Dedifferentiated amniotic fluid mesenchymal stem cell (primary cell): ENCODE data around the gene NAA60.

ENCODE experiments used
- DNase-seq: peaks from one replicate; pipeline ENCODE4 v3.0.0-alpha.2; 2016; ENCODE audit errors: extremely low spot score

The NAA60 gene

DNA sequence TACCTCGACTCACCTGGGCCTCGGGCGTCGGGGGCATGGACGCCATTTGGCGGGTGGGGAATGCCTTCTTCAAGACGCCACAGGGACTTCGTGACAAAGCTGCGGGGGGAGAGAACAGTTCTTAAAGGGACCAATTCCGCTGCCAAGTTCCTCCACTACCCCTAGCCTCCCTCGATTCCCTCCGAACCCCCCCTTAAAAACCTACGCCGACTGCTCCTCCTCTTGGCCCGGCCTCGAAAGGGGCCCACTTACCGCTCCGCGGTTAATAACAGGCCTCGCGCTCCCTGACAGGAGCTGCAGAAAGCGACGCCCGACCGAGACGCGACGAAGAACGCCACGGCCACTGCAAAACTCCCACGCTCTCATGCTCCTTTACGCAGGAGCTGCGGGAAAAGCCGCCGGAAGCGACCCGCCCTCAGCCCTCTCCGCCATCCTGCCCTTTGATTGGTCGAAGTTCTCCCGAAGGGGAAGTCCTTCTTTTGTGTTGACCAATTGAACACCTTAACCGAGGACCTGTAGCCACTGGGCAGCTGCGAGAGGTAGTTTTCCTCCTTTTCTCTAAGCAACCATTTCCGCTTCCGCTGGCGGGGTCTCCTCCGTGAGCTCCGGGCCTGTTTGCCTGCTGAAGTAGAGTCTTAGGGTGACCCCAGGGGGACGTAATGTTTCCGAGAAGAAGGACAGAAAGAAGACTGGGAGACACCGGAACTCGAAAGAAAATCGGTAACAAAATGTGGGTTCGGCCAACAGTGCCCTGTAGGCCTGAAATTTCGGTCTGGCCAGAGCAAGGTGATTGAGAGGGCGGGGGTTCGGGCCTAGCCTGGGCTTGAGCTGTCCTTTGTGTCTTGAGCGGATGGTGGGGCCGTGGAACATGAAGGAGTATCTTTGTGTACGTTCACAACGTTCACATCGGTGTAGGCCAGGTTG lies at the start of gene NAA60, which contains the start of gene ZNF597:
TSS of gene NAA60 (plus strand) at position 573 of the 924 bp plus-strand sequence. CDS start 32,548 bp downstream, outside the sequence.
TSS of gene ZNF597 (minus strand) at position 397 of the 924 bp plus-strand sequence. CDS start at position 46, 351 bp downstream.
- peak; percentile 90 for DNase-seq

GRCh38 chr16:3400446-3400778 lies 43.1 kb upstream of the NAA60 start:
- no peak for DNase-seq

DNA sequence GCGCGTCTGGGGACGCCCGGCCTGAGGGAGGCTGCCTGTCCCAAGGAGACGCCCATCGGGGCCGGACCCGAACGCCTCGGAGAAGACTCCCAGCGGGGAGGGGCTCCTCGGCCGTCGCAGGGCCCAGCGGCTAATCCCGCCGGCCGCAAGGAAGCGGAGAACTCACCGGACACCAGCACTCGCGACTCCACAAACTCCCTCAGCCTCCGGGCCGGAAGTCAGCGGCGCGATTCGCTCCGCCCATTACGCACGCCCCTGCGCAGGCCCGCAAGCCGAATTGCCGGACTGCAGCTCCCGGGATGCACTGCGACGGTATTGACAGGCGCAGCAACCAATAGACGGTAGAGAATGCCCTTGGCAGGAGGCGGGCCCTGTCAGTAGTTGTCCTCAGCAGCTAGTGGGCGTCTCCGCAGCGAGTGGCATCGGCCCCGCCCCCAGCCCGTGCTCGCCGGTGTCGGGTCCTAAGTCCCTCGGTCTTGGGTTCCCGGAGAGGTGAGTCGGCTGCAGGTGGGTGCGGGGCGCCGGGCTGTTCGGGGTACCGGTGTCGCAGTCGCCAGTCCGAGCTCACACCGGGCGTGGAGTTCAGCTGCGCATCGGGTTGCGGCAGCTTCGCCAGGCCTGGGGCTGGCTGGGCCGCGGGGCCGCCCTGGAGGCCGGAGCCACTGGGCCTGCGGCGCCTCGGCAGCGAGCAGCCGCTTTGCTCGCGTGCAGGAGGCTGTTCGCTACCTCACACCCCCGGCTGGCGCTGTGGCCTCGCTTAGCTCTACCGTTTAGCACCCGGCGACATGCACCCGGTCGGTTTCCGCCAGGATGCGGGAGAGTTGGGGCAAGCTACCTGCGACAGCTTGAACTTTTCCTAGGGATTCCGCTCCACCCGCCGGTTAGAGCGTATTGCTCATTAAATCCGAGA lies 42.4 kb upstream of the NAA60 start, which contains the start of the genes ZNF174 and ZSCAN32:
TSS of gene ZNF174 (plus strand) at position 437 of the 910 bp plus-strand sequence. CDS start 790 bp downstream, outside the sequence.
TSS of gene ZSCAN32 (minus strand) at position 226 of the 910 bp plus-strand sequence. CDS start 3,447 bp downstream, outside the sequence.
- peak; percentile 99 for DNase-seq

DNA sequence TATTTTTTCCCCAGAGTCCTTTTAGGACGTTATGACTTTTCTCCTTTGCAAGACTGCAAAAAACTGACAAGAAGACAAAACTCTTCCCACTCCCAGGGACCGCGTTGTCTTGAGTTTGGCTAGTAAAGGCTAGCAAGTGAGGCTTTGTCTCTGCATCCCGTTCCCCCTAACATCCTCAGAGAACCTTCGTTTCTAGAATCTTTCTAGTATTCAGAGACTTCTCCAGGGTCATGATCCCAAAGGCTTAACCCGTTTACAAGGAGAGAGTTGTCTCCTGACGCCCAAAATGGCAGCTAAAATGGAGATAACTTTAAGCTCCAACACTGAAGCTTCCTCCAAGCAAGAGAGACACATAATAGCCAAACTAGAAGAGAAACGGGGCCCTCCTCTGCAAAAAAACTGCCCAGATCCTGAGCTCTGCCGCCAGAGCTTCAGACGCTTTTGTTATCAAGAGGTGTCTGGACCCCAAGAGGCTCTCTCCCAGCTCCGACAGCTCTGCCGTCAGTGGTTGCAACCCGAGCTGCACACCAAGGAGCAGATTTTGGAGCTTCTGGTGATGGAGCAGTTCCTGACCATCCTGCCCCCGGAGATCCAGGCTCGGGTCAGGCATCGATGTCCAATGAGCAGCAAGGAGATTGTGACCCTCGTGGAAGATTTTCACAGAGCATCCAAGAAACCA lies 41.6 kb upstream of the NAA60 start:
- DNase-seq = no peak

DNA sequence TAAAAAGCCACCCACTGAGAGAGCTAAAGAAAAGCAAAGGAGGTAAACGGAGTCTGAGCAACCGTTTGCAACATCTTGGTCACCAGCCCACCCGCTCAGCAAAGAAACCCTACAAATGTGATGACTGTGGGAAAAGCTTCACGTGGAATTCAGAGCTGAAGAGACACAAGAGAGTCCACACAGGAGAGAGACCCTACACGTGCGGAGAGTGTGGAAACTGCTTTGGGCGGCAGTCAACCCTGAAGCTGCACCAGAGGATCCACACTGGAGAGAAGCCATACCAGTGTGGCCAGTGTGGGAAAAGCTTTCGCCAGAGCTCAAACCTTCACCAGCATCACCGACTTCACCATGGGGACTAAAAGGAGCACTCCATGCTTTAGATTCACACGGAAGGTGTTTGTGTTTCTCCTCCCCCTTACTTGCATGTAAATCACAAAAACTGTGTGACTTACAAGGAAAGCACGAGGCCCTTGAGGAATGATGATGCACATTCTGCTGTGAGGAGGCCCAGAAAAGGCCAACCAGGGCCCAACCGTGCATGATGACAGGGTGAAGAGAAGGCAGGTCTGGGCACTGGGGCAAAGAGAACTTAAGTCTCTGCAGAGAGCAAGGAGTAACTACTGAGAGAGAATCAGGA lies 34.8 kb upstream of the NAA60 start:
- DNase-seq = no peak

- DNase-seq = no peak
Observed at GRCh38 chr16:3413730-3414379, 29.6 kb upstream of the NAA60 start.

- DNase-seq = no peak
Observed at GRCh38 chr16:3431779-3432219, 11.7 kb upstream of the NAA60 start.

DNA sequence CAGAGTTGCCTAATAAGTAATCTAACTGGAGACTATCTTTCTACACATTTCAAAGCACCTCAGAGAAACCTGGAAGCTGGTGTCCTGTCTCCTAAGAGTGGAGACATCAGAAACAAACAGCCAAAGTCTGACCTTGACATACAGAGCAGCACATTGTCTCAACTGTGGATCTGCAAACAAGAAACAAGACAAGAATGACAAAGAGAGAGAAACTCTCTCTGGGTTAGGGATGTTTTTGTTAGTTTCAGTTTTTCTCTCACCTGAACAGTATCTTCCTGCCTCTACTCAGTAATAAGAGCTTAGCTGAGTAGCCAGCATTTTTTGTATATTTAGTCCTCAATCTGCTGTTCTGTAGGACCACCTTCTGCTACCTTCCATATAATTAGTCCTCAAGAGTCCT lies 9.1 kb upstream of the NAA60 start:
- no peak for DNase-seq

GRCh38 chr16:3439637-3440036 lies 3.8 kb upstream of the NAA60 start:
- DNase-seq = no peak

DNA sequence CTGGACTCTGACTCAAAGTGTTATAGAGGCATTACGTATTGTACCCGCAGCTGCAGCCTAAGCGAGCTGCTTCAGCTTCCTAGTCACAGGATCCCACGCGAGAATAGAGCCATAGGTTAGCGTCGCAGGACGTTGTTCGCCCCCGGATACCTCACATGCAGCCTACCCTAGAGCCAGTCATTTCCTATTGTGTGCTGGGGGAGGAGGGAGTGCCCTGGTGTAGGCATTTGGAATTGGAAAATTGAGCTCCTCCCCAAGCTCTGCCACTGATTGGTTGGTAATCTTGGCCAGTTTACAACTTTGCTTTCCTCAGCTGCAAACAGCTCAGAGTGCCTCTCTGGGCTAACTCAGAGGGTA lies 530 bp downstream of the NAA60 start:
- peak; percentile 68 for DNase-seq

DNA sequence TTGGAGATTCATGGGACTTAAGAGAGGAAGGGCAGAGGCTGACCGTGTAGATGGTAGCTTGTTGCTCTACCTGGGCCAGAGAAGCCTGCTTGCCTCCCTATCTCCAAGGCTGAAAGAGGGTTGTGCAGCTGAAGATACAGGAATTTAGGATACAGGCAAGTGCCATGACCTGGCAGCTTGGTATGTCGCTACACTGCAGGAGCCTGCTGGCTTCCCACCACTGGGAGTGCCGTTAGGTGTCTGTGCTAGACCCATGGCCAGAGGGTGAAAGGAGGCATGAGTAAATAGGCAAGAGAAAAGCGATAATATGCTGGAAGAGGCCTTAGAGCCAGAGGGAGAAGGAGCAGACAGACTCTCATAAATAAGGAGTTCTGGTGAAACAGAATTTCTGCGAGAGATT lies 10.6 kb downstream of the NAA60 start:
- no peak for DNase-seq

DNA sequence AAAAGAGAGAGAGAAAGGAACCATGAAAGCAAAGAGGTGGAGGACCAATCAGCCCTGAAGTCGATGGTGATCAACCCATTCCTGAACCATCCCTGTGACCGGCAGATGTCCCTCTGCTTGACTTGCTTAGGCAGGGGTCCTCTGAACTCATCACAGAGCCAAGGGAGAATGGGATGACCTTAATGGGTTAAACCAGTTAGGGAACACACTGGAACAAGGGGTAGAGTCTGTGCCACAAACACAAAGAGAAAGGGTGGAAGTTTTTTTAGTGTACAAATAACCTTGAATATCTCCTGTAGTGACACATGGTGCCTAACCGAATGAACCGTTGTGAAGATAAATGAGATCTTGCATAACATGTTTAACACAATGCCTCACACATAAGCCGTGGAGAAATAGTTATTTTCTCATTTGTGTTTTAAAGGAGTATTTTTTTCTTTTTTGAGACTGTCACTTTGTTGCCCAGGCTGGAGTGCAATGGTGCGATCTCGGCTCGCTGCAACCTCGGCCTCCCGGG lies 11.2 kb downstream of the NAA60 start:
- no peak for DNase-seq

GRCh38 chr16:3457434-3458252 lies 14.2 kb downstream of the NAA60 start:
- peak; percentile 78 for DNase-seq

- DNase-seq = peak; percentile 22
Observed at GRCh38 chr16:3458278-3458851, 14.9 kb downstream of the NAA60 start.

GRCh38 chr16:3458852-3459361 lies 15.4 kb downstream of the NAA60 start:
- no peak for DNase-seq

DNA sequence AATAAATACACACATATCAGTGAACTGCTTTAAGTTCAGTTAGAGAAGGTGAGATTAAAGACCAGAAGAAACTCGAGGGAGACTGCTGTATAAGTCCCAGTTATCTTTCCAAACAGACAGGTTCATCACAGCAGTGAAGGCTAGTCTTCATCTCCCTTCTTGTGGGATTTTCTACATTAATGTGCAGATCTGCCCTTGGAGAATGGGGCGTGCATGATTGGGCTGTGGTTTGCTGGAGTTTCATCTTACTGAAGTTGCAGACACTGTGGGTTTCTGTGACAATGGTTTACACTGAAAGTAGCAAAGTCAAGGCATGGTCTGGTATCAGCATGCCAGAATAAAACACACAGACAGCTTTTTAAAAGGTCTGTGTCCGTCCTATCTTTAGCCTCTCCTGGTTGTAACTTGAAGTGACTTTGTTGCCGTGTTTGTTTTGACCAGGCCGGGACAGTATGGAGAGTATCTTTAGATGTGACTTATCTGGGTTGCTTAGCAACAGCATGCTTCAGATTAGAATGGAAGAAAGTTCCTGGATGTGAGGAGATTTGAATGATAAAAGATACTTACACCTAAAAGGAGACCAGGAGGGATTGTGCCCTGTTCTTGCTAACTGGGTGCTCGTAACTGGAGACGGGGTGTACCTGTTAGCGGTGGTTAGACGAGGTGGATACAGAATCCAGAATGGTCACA lies 16.1 kb downstream of the NAA60 start:
- DNase-seq = no peak

DNA sequence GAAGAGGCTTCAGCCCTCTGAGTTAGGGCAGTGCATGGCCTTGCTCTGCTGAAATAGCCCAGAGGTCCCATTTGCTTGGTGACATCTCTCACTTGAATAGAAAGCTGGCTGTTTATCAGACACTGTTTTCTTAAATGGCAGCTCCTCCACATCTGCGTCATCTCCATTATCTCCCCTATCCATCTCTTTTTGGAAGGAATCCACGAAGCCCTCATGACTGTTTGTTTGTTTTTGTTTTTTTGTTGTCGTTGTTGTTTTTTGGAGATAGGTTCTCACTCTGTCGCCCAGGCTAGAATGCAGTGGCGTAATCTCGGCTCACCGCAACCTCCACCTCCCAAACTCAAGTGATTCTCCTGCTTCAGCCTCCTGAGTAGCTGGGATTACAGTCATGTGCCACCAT lies 16.6 kb downstream of the NAA60 start:
- no peak for DNase-seq

DNA sequence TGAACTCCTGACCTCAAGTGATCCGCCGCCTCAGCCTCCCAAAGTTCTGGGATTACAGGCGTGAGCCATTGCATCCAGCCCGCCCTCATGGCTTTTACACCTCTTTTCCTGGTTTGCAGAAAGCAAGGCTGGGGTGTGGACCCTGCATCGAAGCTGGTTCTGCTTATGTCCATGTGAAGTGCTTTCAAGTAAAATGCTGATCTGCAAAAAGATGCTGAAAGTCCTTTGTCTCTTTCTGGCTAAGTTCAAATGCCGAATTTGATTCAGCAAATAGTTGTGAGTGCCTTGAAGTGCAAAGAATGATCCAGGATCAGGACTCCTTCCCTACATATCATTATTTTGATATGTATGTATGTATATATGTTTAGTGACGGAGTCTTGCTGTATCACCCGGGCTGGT lies 17.1 kb downstream of the NAA60 start:
- no peak for DNase-seq
